ENCODE data around the gene SLC41A2.
"Not testable (repeated sequence)": the region's sequence is repeated elsewhere in the genome, so short reads cannot be mapped to it uniquely, and the experiment has no call there.

The SLC41A2 gene

GRCh38 chr12:104963757-104964156 lies 5.7 kb upstream of the SLC41A2 start:
- DNase-seq (ENCODE audit: low spot score), result no peak

GRCh38 chr12:104960464-104960863 lies 2.4 kb upstream of the SLC41A2 start:
- DNase-seq (ENCODE audit: low spot score), result no peak

GRCh38 chr12:104959335-104959841 lies 1.3 kb upstream of the SLC41A2 start:
- DNase-seq (ENCODE audit: low spot score), result no peak

GRCh38 chr12:104958805-104959334 lies 780 bp upstream of the SLC41A2 start:
- DNase-seq (ENCODE audit: low spot score), result no peak

- peak; percentile 12 for DNase-seq (ENCODE audit: low spot score)
Measured at GRCh38 chr12:104957719-104958000, 430 bp downstream of the SLC41A2 start.

- DNase-seq (ENCODE audit: low spot score), result no peak
Measured at GRCh38 chr12:104956870-104957718, 996 bp downstream of the SLC41A2 start.

GRCh38 chr12:104955703-104956102 lies 2.4 kb downstream of the SLC41A2 start:
- DNase-seq (ENCODE audit: low spot score), result no peak

GRCh38 chr12:104953323-104953722 lies 4.8 kb downstream of the SLC41A2 start:
- no peak for DNase-seq (ENCODE audit: low spot score)

GRCh38 chr12:104952816-104953215 lies 5.3 kb downstream of the SLC41A2 start:
- no peak for DNase-seq (ENCODE audit: low spot score)

- DNase-seq (ENCODE audit: low spot score), result no peak
Measured at GRCh38 chr12:104951759-104952509, 6.2 kb downstream of the SLC41A2 start.

- not testable (repeated sequence) for DNase-seq (ENCODE audit: low spot score)
Measured at GRCh38 chr12:104948716-104949115, 9.4 kb downstream of the SLC41A2 start.

- DNase-seq (ENCODE audit: low spot score), result no peak
Measured at GRCh38 chr12:104944252-104944651, 13.8 kb downstream of the SLC41A2 start.

- DNase-seq (ENCODE audit: low spot score), result not testable (repeated sequence)
Measured at GRCh38 chr12:104943401-104943800, 14.7 kb downstream of the SLC41A2 start.

GRCh38 chr12:104942075-104942474 lies 16.0 kb downstream of the SLC41A2 start:
- DNase-seq (ENCODE audit: low spot score), result no peak

- no peak for DNase-seq (ENCODE audit: low spot score)
Measured at GRCh38 chr12:104941454-104941853, 16.6 kb downstream of the SLC41A2 start.

- DNase-seq (ENCODE audit: low spot score), result no peak
Measured at GRCh38 chr12:104939089-104939488, 19.0 kb downstream of the SLC41A2 start.

GRCh38 chr12:104938371-104938770 lies 19.7 kb downstream of the SLC41A2 start:
- no peak for DNase-seq (ENCODE audit: low spot score)

GRCh38 chr12:104935886-104936285 lies 22.2 kb downstream of the SLC41A2 start:
- DNase-seq (ENCODE audit: low spot score), result no peak

- no peak for DNase-seq (ENCODE audit: low spot score)
Measured at GRCh38 chr12:104933778-104934177, 24.3 kb downstream of the SLC41A2 start.

- no peak for DNase-seq (ENCODE audit: low spot score)
Measured at GRCh38 chr12:104933128-104933527, 25.0 kb downstream of the SLC41A2 start.

- DNase-seq (ENCODE audit: low spot score), result no peak
Measured at GRCh38 chr12:104930388-104931326, 27.4 kb downstream of the SLC41A2 start.

GRCh38 chr12:104929977-104930376 lies 28.1 kb downstream of the SLC41A2 start:
- DNase-seq (ENCODE audit: low spot score), result no peak

Measured in globus pallidus (tissue), 1 donor.